Measurements from ENCODE around the gene NID1.

The NID1 gene

GRCh38 chr1:235941876-235942624 is 122.8 kb downstream of the NID1 start:
- H3K9me3 Mint-ChIP-seq, result no peaks in the 10 kb centered on the region
- peaks cover 7% of the 10 kb centered on the region for H3K27me3 Mint-ChIP-seq (ENCODE audit: low read depth, poor library complexity)
- no peak for DNase-seq
- H3K4me3 Mint-ChIP-seq, result no peak overlapping the region
- H3K27ac Mint-ChIP-seq, result no peak overlapping the region
- H3K36me3 Mint-ChIP-seq (ENCODE audit: low read depth), result no peaks in the 10 kb centered on the region
- H3K4me1 Mint-ChIP-seq, result peaks cover 16% of the 10 kb centered on the region
- TF ChIP-seq CTCF (IDR thresholded peaks at IDR 0.05), result no peak

- Mint-ChIP-seq H3K27ac (no peak overlapping the region), H3K9me3 (no peaks in the 10 kb centered on the region), H3K27me3 (ENCODE audit: low read depth, poor library complexity) (peaks cover 10% of the 10 kb centered on the region), H3K36me3 (ENCODE audit: low read depth) (no peaks in the 10 kb centered on the region), H3K4me1 (peaks cover 19% of the 10 kb centered on the region), H3K4me3 (no peak overlapping the region)
- no peak for DNase-seq
- TF ChIP-seq CTCF (IDR thresholded peaks at IDR 0.05), result no peak
Measured at GRCh38 chr1:235940285-235940684, 124.6 kb downstream of the NID1 start.

GRCh38 chr1:235939480-235939775 is 125.5 kb downstream of the NID1 start:
- H3K36me3 Mint-ChIP-seq (ENCODE audit: low read depth), result no peaks in the 10 kb centered on the region
- peaks cover 26% of the 10 kb centered on the region for H3K4me1 Mint-ChIP-seq
- TF ChIP-seq CTCF (IDR thresholded peaks at IDR 0.05), result no peak
- DNase-seq, result no peak
- peaks cover 7% of the 10 kb centered on the region for H3K27me3 Mint-ChIP-seq (ENCODE audit: low read depth, poor library complexity)
- H3K9me3 Mint-ChIP-seq, result no peaks in the 10 kb centered on the region
- H3K27ac Mint-ChIP-seq, result no peak overlapping the region
- H3K4me3 Mint-ChIP-seq, result no peak overlapping the region

- Mint-ChIP-seq H3K4me3 (no peak overlapping the region), H3K27ac (no peak overlapping the region), H3K36me3 (ENCODE audit: low read depth) (no peaks in the 10 kb centered on the region), H3K4me1 (peaks cover 29% of the 10 kb centered on the region), H3K9me3 (no peaks in the 10 kb centered on the region), H3K27me3 (ENCODE audit: low read depth, poor library complexity) (peaks cover 7% of the 10 kb centered on the region)
- DNase-seq, result no peak
- TF ChIP-seq CTCF (IDR thresholded peaks at IDR 0.05), result no peak
Measured at GRCh38 chr1:235938709-235939479, 126.0 kb downstream of the NID1 start.

- Mint-ChIP-seq H3K4me1 (peaks cover 40% of the 10 kb centered on the region), H3K9me3 (no peaks in the 10 kb centered on the region), H3K36me3 (ENCODE audit: low read depth) (no peaks in the 10 kb centered on the region), H3K27ac (no peak overlapping the region), H3K4me3 (no peak overlapping the region), H3K27me3 (ENCODE audit: low read depth, poor library complexity) (peaks cover 16% of the 10 kb centered on the region)
- no peak for DNase-seq
- no peak for TF ChIP-seq CTCF (IDR thresholded peaks at IDR 0.05)
Measured at GRCh38 chr1:235937123-235937522, 127.8 kb downstream of the NID1 start.

Data from nephron progenitor cell (in vitro differentiated cells).